ENCODE results near the gene ALDH3A2.

Gene ALDH3A2

DNA sequence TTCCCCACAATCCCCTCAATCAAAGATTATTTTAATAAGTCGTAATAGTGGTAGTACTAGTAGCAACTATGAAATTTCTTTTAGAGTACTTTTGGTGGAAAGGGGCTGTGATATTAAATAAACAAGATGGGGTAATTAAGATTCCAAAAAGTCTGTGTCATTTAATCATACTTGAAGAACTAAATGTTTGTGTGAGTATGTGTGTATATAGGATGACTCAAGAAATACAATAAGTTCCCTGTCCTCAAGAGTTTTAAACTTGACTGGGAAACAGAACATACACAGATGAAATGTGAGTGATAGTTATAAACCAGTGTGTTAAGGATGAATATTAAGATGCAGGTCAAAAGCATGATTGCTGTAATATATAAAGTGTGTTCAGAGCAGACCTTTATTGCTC lies 2.3 kb downstream of the ALDH3A2 start:
- no peak overlapping the region for H3K4me3 ChIP-seq (ENCODE audit: low read depth, low read length)
- no peaks in the 10 kb centered on the region for H3K27me3 ChIP-seq (ENCODE audit: insufficient read depth, low read depth, severe bottlenecking)
- no peak overlapping the region for H3K27ac ChIP-seq
- TF ChIP-seq, protein P1, sequence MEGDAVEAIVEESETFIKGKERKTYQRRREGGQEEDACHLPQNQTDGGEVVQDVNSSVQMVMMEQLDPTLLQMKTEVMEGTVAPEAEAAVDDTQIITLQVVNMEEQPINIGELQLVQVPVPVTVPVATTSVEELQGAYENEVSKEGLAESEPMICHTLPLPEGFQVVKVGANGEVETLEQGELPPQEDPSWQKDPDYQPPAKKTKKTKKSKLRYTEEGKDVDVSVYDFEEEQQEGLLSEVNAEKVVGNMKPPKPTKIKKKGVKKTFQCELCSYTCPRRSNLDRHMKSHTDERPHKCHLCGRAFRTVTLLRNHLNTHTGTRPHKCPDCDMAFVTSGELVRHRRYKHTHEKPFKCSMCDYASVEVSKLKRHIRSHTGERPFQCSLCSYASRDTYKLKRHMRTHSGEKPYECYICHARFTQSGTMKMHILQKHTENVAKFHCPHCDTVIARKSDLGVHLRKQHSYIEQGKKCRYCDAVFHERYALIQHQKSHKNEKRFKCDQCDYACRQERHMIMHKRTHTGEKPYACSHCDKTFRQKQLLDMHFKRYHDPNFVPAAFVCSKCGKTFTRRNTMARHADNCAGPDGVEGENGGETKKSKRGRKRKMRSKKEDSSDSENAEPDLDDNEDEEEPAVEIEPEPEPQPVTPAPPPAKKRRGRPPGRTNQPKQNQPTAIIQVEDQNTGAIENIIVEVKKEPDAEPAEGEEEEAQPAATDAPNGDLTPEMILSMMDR (IDR thresholded peaks at IDR 0.05; ENCODE audit: low read depth, low read length), result no peak
- DNase-seq, result no peak
- no peaks in the 10 kb centered on the region for H3K9me3 ChIP-seq (ENCODE audit: severe bottlenecking)
- H3K36me3 ChIP-seq, result peaks cover 23% of the 10 kb centered on the region

DNA sequence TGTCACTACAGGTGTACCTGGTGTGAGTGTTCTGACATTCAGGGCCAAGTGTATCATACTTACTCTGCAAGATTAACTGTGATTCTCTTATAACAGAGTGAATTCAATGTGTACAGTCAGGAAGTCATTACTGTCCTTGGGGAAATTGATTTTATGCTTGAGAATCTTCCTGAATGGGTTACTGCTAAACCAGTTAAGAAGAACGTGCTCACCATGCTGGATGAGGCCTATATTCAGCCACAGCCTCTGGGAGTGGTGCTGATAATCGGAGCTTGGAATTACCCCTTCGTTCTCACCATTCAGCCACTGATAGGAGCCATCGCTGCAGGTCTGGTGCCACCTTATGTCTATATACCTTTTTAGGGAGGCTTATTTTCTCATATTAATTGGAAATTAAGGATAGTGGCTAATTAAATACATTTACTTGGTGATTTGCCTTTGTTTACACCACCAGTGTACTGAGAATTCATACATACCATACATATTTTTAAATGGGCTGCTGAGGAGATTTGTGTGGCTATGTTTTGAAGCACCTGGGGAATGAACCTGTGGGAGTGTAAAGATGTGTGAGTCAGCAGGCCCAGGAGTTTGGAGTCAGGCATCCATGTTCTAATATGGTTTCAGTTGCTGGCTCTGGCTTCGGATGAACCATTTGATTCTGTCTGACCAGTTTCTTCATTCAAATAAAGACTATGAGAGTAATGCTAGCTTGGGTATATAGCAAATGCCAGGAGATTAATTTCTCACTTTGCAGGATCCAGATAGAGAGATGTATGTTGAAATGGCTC lies 3.1 kb downstream of the ALDH3A2 start:
- no peak for DNase-seq
- Histone ChIP-seq H3K4me3 (ENCODE audit: low read depth, low read length) (no peak overlapping the region), H3K27ac (no peak overlapping the region), H3K27me3 (ENCODE audit: insufficient read depth, low read depth, severe bottlenecking) (no peaks in the 10 kb centered on the region), H3K36me3 (peaks cover 31% of the 10 kb centered on the region), H3K9me3 (ENCODE audit: severe bottlenecking) (no peaks in the 10 kb centered on the region)
- TF ChIP-seq, protein P1 (IDR thresholded peaks at IDR 0.05; ENCODE audit: low read depth, low read length), result no peak

DNA sequence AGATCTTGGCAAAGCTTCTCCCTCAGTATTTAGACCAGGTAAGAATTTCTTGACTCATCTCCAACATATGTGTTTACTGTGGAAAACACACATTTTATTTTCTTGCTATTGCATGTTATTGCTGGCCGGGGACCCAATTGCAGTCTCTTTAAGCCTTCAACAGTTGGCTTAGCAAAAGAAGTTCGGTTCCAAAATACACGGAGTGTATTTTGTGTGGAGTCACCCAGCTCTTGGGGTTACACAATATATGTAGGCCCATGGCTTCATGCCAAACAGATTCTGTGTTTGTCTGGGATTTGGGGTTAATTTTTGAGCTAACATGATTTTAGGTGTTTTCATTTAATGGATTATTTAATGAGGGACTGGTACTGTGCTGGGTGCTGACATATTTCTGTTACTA lies 4.0 kb downstream of the ALDH3A2 start:
- Histone ChIP-seq H3K4me3 (ENCODE audit: low read depth, low read length) (no peak overlapping the region), H3K27ac (no peak overlapping the region), H3K27me3 (ENCODE audit: insufficient read depth, low read depth, severe bottlenecking) (no peaks in the 10 kb centered on the region), H3K9me3 (ENCODE audit: severe bottlenecking) (no peaks in the 10 kb centered on the region), H3K36me3 (peaks cover 32% of the 10 kb centered on the region)
- TF ChIP-seq, protein P1 (IDR thresholded peaks at IDR 0.05; ENCODE audit: low read depth, low read length), result no peak
- DNase-seq, result no peak

DNA sequence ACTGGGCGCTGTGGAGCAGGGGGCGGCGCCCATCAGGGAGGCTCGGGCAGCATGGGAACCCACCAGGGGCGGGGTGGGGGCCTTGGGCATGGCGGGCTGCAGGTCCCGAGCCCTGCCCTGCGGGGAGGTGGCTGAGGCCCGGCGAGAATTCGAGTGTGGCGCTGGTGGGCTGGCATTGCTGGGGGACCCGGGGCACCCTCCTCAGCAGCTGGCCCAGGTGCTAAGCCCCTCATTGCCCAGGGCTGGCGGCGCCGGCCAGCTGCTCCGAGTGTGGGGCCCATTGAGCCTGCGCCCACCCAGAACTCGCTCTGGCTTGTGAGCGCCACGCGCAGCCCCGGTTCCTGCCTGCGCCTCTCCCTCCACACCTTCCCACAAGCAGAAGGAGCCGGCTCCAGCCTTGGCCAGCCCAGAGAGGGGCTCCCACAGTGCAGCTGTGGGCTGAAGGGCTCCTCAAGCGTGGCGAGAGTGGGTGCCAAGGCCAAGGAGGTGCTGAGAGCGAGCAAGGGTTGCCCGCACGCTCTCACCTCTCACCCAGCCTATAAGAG lies 5.9 kb downstream of the ALDH3A2 start:
- Histone ChIP-seq H3K27ac (no peak overlapping the region), H3K27me3 (ENCODE audit: insufficient read depth, low read depth, severe bottlenecking) (no peaks in the 10 kb centered on the region), H3K36me3 (peaks cover 32% of the 10 kb centered on the region), H3K9me3 (ENCODE audit: severe bottlenecking) (no peaks in the 10 kb centered on the region), H3K4me3 (ENCODE audit: low read depth, low read length) (no peak overlapping the region)
- DNase-seq, result no peak
- TF ChIP-seq, protein P1 (IDR thresholded peaks at IDR 0.05; ENCODE audit: low read depth, low read length), result no peak

DNA sequence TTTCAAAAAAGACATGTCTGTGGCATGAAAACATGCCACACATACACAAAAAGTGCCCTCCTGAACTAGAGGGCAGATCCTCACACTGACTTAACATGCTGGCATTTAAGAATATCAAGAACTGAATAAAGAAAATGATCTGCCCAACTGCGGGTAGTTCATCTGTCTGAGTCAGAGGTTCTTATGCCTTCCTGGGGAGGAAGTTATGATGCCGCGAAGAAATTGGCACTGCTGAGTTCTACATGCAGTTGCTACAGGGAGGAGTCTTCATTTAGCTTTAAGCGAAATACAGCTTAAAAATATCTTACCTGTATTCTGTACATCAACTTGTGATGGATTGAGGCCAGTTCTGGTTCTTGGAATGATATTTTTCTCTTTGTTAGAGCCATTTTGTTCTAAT lies 6.3 kb downstream of the ALDH3A2 start:
- Histone ChIP-seq H3K4me3 (ENCODE audit: low read depth, low read length) (no peak overlapping the region), H3K36me3 (peaks cover 32% of the 10 kb centered on the region), H3K27ac (no peak overlapping the region), H3K27me3 (ENCODE audit: insufficient read depth, low read depth, severe bottlenecking) (no peaks in the 10 kb centered on the region), H3K9me3 (ENCODE audit: severe bottlenecking) (no peaks in the 10 kb centered on the region)
- TF ChIP-seq, protein P1 (IDR thresholded peaks at IDR 0.05; ENCODE audit: low read depth, low read length), result no peak
- DNase-seq, result no peak
